HCEC 1CT (cell line): ENCODE data around the gene IGFBP4.

ENCODE experiments used
- DNase-seq: peaks from one replicate; pipeline ENCODE4 v3.0.0-alpha.2; 2017

Gene IGFBP4

DNA sequence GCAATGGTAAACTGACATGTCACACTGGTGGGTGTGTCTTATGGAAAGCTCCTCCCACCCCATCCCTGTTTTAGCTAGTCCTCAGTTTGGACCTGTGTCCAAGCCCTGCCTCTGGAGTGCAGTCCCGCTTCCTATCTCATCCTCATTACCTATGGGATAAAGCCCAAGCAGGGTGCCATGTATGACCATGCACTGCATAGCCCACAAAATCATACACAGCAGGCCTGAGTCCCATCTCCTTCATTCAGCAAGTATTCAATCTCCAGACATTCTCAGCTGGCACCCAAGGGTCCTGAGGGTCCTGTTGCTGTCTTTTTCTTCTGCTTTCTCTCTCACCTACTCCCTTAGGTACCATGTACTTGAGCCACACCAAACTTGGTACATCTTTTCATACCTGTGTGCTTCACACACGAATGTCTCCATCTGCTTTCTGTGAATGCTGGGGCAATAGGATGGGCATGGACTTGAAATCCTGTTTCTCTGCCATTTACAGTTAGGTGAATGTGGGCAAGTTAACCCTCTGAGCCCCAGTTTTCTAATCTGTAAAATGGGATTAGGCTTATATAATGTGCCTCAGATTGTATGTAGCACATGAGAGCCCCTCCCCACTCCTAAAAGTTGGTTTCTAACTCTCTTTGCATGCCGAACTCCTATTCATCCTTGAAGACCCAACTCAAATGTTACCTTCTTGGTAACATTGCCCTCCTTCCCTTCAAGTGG, 29.6 kb downstream of the IGFBP4 start:
- DNase-seq: no peak

DNA sequence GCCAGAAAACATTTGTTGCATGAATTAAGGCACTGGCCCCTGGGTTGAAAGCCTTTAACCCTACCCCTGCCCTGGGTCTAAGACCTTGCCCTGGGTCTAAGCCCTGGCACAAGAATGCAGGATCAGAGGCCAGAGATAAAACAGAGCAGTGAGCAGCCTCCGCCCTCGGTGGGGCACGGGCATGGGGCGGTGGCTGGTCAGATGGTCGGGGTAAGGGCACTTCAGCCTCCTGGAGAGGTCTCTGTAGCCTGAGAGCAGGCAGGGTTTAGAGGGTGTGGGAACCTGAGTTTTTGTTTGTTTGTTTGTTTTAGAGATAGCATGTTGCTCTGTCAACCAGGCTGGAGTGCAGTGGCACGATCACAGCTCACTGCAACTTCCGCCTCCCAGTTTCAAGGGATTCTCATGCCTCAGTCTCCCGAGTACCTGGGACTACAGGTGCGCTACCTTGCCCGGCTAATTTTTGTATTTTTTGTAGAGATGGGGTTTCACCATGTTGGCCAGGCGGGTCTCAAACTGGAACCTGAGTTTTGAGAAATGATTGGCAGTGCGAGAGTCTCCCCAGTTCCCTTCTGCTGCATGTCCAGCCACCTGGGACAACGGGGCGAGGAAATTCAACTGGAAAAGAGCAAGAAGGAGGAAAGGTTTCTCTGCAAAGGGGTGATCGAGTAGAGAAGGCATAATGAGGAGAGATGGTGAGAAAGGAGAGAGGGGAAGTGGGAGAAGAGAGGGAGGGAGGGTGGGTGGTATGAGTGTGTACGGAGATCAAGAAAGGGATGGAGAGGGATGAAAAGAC, 30.5 kb downstream of the IGFBP4 start:
- no peak for DNase-seq

DNA sequence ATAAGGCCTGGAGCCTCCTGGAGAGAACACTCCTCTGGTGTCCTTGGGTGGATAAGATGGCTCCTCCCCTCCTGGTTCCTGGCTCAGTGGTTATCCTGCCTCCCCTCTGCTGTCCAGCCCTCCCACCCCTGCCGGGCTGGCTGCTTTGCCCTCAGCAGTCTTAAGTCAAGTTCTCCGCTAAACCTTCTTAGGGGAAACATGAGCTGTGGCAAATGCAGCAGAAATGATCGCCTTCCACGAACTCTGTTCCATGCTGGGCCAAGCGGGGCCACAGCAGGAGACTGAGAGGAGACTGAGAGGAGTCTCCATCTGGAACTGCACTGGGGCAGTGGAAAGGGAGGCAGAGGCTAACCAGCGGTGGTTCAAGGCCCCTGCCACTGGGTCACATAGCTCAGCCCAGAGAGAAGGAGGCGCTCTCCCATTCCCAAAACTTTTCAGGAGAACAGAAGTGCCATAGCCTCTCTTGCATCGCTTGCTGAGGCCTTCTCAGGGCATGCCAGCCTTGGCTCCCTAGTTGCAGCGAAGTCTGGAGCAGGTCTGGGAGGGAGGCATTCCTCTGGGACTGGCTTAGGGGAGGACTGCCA, 31.3 kb downstream of the IGFBP4 start:
- no peak for DNase-seq

DNA sequence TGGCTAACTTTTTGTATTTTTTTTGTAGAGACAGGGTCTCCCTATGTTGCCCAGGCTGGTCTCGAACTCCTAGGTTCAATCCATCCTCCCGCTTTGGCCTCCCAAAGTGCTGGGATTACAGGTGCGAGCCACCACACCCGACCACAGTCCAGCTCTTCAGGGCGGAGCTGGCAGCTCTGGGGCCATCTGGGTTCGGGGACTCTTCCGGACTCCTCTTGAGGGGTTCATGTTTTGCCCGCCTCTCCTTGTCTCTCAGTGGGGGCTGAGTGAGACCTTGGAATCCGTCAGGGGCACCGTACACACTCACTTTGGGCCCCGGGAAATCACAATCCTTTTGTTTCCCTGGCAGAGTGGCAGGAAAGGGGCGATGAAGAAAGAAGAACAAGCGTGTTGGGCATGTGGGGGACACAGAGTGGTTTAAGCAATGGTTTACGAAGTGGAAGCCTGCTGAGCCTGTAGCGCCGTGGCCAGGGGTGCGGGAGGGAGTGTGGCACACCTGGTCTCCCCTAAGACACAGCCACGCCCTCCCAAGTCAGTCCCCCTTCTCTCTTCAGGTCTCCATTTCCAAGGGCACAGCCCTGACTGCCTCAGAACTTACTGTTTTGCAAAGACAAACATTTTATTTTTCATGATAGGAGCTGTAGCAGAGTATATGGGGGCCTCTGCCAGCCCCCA, 32.1 kb downstream of the IGFBP4 start:
- DNase-seq: no peak

DNA sequence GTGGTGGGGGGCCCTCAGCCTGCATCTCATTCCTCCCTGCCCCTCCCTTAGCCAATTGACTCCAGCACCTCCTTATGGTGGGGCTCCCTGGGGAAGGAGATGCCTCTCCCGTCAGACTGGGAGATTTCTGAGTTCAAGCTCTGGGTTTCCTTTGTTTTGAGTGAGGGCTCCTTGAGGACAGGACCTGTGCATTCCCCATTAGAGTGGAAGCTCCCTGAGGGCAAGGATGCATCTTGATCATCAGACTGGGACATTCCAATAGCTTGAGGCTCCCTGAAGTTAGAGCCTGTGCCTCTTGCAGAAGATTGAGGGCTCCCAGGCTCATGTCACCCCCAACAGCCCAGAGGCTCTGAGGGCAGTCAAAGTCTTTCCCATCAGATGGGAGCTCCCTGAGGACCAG, 34.5 kb downstream of the IGFBP4 start:
- no peak for DNase-seq

DNA sequence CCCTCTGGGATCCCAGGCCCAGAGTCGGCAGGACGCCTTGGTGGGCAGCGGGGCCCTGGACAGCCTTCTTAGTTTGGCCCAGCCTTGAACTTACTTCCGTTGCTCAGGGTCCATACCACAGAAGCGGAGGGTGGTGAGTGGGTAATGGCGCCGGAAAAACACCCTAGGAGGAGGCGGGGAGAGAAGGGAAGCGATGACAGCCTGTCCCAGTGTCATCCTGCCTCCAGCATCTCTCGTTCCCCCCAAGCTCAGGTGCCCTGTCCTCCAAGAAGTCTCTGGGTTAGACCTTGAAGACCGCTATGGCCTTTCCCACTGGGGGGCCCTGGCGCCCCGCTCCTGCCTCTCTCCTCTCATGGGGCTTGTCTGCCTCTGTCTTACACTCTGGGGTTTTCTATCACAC, 35.2 kb downstream of the IGFBP4 start:
- DNase-seq: no peak

DNA sequence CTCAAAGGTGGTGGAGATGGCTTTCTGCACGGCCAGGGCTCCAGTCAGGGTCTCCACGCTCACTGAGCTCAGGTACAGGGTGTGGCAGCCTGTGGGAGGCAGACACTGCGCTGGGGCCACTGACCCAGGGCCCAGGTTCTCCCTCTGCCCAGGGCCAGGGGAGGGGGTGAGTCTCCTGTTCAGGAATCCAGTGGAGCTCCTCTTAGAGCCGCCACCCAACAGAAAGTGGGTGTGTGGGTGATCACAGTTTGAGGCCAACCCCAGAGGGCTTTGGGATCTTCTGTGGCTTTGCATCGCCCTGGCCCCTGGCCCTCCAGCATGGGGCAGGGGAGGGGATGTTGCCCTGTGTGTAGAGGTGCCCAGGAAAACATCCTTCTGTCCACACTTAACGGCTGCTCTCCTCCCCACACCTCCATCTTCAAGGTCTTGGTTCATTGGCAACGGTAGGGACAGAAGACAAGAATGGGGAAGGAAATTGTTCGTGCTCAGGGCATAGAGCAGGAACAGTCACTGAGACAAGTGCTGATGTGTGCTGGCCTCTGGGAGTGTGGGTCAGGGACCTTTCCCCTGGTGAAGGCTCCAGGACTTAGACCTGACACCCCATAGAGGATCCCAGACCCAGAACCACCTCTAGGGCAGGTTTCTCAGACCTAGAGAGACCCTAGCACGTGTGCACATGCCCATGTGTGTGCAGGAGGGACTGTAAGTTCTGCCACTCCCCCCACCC, 36.7 kb downstream of the IGFBP4 start:
- no peak for DNase-seq

DNA sequence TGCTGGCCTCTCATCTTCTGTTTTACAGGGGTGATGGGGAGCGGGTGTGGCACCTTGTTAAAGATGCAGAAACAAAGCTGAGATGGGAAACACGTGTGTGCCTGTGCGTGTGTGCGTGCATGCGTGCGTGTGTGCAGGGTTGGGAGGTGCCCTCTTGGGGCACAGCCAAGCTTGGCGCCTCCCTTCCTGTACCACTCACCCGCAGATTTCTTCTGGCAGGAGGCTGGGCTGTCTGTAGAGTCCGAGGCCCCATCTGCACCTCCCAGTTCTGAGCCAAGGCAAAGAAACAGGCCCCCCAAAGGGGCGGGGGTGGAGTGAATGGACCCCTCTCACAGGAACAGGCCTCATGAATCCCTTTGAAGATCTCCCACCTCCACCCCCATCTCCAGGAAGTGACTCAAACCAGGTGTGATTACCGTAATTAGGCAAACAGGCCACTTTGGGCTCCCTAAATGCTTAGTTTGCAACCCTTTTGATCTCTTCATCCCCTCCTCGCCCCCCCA, 37.3 kb downstream of the IGFBP4 start:
- no peak for DNase-seq

DNA sequence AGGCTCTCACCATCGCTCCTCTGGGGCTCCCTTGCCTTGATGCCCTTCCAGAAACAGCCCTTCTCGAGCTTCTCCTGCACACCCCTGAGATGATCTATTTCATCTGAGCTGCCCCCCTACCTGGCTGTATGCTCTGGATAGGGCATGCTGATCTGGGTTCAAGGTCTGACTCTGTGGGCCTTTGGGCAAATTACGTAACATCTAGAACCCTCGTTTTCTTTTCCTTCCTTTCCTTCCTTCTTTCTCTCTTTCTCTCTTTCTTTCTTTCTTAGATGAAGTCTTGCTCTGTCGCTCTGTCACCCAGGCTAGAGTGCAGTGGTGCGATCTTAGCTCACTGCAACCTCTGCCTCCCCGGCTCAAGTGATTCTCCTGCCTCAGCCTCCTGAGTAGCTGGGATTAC, 37.9 kb downstream of the IGFBP4 start:
- DNase-seq: no peak

DNA sequence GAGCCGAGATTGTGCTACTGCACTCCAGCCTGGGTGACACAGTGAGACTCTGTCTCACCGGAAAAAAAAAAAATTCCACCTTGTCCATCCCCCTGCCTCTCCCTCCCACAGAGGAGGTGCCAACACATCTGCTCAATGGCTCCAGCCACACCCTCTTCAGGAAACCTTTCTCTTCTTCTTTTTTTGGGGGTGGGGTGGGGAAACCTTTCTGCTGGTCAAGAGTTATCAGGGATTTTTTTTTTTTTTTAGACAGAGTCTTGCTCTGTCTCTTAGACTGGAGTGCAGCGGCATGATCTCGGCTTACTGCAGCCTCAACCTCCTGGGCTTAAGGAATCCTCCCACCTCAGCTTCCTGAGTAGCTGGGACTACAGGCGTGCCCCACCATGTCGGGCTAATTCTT, 39.5 kb downstream of the IGFBP4 start:
- no peak for DNase-seq

DNA sequence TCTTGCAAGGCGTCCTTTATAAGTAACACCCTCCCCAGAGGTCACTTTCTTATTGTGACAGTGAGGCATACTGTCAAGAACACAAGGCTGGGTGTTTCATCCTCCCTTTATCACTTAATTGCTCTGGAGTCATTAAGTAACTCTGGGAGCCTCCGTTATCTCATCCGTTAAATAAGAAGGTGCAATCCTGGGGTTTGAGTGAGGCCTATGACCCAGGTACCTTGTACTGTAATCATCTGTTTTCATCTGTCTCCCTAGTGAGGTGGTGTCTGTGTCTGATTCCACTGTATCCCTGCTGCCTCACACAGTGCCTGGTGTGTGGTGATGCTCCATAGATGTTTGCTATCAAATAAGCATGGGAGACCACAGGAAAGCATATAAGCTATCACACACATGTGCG, 40.4 kb downstream of the IGFBP4 start:
- no peak for DNase-seq

DNA sequence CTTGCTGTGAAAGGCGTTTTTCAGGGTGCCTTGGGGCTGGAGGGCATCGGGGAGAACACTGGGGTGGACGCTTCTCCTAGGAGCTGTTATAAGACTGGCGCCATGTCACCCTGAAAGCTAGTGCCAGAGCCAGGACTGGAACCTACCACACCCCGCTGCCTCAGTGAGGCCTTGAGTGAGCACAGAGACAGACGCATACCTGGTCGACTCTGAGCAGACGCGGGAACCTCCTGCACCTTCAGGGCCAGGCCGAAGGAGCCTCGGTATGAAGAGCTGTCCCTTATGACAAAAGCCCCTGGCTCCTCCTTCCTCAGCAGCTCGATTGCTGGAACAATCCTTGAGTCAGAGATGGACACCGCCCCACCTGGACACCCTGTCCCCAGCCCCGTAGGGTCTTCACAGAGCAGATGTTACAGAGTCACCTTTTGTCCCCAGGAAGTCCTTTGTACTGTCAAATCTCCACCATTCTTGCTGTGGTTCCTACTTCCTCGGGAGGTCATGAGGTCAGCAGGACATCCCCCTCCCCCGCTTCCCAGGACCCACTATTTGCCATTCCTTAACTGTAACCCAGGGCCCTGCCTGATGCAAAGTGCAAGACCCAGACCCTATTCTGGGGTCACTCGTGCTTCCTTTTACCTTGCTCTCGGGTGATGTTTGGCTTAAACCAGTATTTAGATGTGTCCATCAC, 41.2 kb downstream of the IGFBP4 start:
- no peak for DNase-seq

DNA sequence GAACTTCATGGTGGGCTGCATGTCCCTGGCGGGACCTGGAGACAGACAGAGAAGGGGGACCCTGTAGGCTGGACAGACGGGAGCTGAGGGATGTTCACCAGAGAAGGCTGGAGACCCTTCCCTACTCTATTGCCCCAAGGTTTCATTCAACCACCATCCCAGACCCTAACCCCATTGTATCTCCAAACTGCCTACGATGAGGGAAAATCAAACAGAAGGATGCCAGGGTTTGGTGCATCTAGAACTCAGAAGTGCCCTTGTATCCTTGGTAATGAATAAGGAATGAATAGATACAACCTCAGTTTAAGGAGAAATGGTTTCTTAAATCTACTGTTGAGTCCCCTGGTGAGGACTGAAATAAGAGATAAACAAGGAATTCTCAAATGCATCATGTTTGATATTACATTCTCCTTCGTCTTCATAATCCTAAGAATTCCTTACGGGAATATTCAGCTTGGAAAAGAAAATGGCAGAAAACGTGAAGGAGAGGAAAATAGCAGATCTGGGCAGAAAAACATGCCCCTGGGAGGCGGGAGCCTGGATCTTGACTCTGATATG, 41.8 kb downstream of the IGFBP4 start:
- no peak for DNase-seq

DNA sequence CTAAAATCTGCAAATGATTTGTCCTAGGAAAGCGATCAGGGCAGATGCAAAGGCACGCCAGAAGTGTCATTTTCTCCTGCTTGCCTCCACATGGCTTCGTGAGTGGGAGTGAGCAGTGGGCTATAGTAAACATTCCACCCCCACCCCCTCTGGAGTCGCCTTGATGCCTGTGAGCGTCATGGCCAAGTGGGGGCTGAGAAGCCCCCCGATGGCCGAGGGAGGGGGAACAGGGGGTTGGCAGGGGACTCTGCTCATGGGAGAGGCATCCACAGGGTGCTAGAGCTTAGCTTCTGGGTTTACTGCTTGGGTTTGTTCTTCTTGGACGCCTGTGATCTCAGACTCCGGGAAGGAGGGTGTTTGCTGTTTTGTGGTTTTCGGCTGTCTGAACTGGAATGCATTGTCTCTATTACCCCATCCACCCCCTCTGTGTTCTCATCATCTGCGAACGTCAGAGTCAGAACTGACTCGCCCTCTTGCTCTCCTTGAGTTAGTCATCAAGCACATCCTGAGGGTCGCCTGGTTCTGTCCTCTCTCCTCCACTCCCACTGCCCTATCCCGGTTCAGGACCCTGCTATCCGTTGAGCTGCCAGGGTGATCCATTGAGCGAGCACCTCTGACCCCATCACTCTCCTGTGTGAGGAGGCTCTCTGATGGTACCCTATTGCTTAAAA, 42.7 kb downstream of the IGFBP4 start:
- DNase-seq: peak; percentile 98

DNA sequence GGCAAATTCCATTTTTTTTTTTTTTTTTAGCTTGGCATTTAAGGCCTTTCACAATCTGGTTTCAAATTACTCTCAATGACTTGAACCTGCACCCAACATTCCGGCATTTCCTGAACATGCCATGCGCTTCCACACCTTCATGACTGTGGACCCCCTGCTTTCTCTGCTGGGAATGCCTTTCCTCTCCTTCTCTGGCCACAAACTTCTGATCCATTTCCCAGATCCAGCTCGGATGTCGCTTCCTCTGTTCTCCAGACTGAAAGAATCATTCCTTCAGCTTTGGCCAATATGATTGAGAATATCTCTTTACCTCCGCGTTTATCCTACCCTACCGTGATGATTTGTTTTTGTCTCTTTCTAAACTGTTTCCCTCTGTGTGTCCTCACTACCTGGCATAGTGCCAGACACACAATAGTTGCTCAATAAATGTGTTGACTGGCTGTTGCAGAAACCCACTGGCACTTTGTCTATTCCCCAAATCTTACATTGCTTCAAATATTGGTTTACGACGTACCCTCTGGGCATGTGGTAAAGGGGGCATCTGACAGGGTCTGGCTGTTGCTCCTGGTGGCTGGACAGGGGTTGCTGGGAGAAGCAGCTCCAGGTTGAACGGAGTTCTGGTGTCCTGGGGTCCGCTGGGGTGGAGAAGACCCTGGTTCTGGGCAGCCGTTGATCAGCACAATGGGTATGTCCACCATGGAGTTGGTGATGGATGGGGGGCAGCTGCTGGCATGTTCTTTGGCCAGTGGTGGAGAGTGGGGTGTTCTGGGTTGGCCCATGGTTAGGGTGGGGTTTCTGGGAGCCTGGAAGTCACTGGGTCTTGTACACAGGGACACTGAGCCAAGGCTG, 43.5 kb downstream of the IGFBP4 start:
- DNase-seq: peak; percentile 80

DNA sequence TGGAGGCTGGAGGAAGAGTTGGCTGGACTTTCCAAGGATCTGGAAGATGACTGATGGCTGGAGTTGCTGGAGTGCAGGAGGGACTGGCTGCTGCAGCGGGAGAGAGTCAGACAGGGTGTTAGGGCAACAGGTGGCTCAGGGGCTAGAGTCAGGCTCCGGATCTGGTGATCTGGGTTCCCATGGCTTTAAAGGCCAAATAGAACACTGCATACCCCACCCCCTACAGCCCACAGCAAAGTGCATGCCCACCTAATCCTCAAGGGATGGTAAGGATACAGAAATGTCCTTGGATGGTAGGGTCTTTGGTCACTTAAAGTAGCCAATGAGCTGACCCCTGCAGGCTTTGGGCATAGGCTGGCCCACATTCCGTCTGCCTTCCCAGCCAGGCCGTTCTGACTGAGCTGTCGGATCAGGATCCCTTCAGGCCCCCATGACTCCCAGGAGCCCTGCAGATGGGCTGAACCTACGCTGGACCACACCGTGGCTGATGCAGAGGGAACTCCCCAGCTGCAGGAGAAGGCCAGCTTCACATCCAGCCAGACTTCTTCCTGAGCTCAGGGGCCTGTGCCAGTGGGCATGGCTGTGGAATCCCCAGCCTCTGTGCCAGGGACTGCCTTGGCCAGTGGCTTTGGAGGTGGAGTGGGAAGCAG, 44.2 kb downstream of the IGFBP4 start:
- DNase-seq: no peak

DNA sequence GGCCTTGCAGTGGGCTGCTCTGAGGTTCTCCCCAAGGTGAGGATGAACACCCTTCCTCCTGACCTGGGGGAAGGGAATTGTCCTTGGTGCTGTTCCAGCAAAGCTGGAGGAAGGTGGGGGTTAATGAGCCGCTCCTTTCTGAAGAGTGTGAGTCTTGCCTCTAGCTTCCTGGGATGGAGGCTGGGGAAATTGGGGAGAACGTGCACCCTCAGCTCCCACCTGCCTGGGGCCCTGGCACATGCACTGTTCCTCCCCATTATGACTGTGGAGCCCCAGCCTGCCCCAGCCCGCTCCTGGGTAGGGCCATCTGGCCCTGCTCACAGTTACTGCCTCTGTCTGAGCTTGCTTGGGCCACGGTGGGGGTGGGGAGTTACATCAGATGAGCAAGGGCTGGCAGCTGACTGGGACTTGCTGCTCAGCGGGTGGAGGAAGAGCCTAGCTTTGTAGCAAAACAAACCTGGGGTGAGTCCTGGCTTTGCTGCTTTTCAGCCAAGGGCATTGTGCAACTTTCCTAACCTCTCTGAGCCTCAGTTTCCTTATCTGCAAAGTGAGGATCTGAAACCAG, 47.1 kb downstream of the IGFBP4 start:
- DNase-seq: peak; percentile 63

DNA sequence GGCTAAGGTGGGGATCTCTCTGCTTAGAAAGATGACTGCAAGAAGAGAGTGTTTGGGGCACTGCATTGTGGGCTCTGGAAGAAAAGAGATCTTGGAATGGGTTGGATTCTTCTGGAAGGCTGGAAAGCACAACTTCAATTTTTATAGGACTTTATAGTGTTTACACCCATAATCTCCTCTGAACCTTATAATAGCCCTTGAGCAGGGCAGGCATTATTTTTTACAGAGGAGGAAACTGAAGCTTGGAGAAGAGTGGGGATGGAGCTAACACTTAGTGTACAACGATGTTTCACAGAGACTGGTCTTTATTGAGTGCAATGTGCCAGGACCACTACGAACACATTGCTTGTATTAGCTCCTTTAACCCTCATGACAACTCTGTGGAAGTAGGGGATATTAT, 47.7 kb downstream of the IGFBP4 start:
- no peak for DNase-seq

DNA sequence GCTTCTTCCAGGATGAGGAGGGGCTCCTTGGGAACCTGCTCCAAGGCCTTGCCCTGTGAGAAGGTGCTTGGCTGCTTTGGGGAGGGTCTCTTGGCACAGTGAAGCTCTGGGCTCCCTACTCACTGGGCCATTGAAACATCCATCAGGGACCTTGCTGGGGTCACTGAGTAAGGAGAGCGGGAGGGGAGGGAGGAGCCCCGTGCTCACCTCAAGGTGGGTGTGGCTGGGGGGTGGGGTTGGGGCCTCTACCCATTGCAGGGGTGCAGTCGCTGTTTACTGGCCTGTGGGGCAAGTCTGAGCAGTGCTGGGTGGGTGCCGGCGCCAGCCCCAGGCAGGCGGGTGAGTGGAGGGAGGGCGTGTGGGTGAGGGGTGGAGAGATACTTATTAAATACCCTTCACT, 48.2 kb downstream of the IGFBP4 start:
- no peak for DNase-seq
